Measurements from ENCODE around the gene ST3GAL6.

ST3GAL6 gene

DNA sequence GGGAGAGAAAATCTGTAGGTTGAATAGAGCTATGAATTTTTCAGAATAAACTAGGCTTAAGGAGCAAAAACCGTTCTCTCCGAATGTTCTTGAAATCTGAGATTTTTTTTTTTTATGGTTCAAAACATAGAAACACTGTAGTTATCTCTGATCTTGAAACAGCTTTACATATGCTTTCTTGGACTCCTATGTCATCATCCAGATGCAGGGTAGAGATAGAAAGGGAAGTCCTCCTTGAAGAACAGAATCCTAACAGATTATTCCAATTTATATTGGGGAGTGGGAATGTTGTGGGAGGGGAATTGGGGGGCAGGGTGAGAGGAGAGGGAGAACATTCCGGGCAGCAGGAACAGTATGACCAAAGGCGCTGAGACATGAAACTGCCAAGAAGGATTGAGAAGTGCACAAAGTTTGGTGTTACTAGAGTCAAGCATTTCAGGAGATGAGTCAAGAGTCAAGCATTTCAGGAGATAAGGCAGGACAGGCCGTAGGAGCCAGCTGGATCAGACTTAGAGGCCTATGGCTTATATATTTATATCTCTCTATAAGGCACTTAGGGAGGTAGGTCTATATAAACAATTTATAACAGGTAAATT, 21.9 kb upstream of the ST3GAL6 start:
- DNase-seq, result no peak

DNA sequence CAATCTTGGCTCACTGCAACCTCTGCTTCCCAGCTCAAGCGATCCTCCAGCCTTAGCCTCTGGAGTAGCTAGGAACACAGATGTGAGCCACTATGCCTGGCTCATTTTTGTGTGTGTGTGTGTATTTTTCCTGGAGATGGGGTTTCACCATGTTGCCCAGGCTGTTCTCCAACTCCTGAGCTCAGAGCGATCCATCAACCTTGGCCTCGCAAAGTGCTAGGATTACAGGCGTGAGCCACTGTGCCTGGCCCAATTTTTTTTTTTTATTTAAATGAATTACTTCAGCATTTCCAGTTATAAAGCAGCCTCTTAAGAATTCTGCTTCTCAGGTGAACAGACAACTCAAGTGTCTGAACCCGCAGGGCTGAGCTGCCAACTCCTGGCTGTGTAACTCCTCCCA, 20.1 kb upstream of the ST3GAL6 start:
- DNase-seq, result no peak

DNA sequence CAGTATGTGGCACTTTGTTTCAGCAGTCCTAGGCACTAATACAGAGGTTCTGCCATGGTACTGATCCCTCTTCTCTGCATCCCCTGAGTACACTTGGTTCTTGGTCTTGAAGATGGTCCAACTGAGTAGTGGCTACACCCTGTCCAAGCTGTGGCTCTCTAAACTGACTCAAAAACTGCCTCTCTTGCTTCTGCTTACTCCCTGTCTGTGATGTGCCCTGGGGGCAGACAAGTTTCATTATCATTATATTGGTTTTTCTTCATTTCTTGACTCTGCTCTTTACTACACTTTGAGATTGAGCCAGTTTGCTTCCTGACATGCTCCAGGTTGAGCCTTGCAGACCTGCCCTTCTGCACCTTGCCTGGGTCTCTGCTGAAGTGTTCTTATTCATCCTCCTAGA, 18.9 kb upstream of the ST3GAL6 start:
- no peak for DNase-seq

DNA sequence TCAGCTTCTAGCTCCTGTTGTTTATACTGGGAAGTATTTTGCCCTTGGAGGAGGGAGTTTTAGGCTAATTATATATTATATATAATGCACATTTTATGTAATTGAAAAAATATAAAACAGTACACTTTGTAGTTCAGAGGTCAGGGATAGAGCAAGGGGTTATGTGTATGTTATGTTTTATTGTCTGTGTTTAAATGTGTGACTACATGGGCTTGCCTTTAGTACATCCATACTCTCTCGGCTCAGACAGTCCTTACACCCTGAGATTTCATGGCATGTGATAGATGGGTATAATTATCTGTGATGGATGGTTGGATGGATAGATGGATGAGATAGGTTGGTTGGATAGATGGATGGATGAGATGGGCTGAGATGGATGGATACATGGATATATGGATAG, 17.4 kb upstream of the ST3GAL6 start:
- no peak for DNase-seq

DNA sequence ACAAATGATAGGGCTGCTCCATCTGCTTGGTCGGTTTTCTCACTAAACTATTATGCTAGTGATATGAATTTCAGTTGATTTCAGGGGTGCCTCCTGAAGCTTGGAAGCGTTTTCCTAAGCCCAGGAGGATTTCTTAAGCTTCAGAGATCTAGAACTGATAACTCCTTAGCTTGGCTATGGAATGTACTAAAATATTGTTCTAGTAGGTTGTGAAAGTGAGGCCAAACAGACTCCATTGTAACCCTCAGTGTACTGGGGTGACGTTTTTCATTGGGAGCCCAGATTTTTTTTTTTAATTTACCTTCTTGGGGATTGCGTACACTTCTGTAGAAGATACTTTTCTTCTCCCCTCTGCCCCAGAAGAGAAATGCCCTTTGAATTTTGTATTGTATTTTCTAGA, 17.0 kb upstream of the ST3GAL6 start:
- DNase-seq, result no peak

DNA sequence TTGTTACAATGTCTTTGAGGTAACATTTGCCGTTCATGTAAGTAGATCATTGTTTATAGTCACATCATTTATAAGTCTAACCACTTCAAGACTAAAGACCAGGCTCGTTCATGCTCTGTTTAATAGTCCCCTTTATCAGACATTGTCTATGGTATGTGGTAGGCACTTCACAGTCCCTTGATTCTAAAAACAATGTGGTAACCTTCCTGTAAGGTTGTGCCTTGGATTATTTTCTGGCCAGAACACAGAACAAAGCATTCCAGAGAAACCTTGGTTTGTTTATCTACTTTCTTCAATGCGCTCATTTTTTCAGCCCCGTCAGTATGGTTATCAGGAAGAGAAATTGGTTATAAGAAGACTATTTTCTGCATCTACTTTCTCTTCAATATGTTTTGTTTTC, 16.3 kb upstream of the ST3GAL6 start:
- no peak for DNase-seq

DNA sequence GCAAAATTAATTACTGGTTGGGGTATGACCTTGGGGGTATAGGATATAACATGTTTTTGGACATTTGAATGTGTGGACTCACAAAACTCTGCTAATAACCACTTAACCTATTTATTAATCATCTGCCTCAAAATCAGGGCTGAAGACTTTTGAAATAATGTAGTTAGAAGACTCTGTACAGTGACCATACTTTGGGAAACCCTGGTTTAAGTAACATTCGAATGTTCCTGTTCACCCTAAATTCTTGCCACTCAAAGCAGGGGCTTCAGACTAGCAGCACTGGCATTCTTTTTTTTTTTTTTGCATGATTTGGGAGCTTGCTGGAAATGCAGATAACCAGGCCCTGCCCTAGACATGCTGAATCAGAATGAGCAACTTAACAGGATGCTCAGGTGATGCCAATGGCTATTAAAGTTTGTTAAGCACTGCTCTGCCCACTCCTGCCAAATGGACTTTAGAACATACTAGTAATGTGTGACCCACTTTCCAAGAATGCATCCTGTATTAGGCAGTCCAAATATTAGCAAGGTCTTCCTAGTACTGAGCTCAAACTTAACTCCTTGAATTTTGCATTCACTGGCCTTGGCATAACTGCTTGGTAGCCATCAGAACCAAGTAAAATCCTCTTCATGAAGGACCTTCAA, 12.7 kb upstream of the ST3GAL6 start:
- no peak for DNase-seq

DNA sequence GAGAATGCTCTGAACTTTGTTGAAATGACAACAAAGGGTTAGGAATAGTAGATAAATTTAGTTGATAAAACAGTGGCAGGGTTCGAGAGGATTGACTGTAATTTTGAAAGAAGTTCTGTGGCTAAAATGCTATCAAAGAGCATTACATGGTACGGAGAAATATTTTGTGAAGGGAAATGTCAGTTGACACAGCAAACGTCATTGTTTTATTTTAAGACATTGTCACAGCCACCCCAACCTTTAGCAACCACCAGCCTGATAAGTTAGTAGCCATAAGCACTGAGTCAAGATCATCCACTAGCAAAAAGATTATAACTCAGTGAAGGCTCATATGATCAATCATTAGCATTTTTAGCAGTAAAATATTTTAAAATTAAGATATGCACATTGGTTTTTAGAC, 8.7 kb upstream of the ST3GAL6 start:
- DNase-seq, result no peak

DNA sequence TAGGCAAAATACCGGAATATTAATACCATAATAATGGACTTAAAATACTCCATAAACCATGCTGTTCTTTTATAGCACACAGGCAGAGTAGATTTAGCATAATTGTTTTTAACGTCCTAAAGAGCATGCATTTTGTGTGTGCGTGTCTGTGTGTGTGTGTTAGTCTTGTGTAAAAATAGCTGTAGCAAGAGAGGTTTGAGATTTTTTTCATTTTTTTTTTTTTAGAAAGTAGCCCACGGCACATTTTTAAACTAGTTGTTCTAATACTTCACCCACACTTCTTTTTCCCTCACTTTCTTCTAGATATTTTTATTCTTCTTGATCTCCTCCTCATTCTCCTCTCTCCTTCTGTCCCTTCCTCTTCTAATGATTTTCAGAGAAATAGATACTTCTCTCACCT, 7.5 kb upstream of the ST3GAL6 start:
- no peak for DNase-seq

DNA sequence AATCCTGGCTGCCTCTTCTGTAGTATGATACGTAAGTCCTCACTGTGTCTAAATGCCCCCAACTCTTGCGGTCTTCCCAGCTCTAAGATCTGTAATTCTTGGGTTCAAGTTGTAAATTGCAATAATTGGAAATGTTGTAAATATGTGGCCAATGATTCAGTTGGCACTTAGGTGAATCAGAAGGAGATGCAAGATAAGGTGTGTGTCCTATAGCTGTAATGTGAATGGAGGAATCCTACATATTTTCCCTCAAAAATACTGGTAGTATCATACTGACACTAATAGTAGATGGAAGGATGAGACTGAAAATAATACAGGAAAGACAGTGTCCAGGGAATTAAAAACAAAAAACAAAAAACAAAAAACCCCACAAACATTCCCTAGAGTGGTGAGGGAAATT, 3.5 kb upstream of the ST3GAL6 start:
- no peak for DNase-seq

DNA sequence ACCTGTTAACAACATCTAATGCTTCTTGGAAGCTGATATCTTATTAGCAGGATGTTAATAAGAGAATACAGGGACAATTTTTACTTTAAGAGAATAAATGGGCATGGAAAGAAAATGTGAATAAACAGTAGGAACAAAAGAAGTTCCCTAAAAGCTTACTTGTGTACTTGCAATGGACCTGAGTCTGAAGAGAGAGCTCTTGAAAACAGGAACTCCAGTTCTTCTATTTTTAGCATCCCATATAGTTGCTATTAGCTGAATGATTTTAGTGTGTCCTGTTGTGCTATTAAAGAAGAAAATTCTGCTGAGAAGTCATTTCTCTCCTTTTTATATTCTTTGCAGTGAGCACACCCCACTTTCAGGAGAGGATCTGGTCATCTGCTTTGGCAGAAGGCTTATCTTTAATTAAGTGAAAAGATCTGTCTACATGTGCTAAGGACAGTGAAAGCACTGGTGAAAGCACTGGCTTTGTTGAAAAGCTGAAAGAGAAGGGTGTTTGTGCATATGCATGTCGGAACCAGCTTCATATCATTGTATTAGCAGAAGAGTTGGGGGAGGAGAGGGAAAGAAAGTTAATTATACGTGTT, 1.4 kb upstream of the ST3GAL6 start:
- no peak for DNase-seq

DNA sequence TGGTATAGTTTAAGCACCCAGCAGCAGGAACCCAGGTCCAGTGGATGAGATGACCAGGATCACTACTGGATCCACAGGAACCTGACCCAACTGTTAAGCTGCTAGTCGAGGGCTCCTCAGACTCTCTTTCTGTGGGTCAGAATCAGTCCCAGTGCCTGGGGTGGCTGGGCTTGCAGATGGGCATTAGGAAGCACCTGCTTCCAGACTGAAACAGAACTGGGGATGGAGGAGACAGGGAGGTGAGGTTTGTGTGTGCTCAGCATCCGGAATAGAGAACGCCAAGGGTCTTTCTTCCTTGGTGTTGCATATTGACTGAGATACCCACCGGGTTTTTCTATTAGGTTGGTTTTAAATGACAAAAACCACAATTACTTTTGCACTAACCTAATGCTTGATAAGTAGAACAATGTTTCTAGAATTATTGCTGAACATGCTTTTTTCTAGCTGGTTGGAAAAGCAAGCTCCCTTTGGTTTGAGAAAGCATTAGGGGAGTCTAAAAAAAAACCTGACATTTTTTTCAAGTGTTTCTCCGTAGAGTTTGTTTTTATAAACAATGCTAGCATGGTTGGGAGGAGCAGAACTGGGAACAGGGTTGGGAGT, 779 bp downstream of the ST3GAL6 start:
- DNase-seq, result no peak

DNA sequence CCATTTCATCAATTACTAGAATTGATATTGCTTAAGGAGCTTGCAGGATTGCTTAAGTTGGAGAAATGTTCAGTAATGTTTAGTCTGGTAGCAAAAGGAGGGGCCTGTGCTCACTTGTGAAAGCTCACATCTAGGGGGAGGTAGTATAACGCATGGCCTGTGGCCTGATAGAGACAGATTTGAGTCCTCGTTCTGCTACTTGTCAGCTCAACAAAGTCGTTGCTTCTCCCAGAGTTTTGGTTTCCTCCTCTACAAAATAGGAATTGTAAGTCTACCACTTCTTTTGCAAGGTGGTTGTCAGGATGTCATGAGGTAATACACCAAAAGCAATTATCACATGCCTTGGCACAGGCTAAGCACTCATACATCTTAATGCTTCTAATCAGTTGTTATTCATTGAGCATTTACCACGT, 1.3 kb downstream of the ST3GAL6 start:
- DNase-seq, result no peak

DNA sequence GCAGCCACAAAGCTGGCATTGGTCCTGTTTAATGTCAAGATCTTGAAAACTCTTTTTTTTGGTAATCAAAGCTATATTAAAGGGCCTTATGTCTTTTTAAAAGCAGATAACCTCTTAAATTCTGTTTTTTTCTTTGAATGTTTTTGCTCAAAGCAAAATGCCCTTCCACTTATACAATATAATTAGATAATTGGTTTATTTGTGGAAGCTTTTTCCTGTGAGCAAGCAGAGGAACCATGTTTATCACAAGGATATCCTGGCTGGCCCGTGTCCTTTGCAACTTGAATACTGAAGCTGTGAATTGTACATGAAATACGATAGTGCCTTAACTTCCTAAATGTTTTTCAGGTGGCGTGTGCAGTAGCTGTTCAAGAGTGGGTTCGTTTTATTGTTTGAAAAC, 2.6 kb downstream of the ST3GAL6 start:
- DNase-seq, result no peak

DNA sequence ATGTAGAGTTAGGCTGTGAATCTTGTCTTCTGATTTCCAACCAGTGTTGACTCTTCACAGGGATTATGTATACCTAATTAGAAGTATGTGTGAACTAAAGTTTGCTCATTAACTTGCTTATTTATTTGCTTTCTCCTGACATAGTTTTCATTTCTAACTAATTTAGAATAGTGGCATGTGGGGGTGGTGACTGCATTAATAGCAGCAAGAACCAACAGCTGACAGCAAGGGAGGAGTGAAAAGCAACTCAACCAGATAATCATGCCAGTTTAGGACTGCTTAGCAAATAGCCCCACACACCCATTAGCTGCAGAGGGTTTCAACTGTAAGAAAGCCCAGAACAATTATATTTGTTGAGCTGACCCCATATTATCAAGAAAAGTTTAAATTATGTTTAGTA, 3.8 kb downstream of the ST3GAL6 start:
- no peak for DNase-seq

DNA sequence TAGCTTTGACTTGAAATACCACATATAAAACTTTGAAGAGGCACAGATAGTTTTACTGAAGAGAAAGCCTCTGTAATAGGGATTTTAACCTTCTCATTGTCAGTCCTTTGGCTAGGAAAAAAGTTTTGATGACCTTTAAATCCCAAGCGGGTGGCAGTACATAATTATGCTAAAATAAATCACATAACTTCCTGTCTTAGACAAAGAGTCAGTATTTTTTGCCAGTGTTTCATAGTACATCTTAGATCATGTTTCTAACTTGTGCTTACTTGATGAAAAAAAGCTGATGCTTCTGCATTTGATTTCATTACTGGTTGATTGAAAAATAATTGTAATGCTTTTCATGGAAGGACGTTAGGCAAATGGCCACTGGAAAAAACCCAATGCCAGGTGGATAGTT, 5.8 kb downstream of the ST3GAL6 start:
- DNase-seq, result no peak

DNA sequence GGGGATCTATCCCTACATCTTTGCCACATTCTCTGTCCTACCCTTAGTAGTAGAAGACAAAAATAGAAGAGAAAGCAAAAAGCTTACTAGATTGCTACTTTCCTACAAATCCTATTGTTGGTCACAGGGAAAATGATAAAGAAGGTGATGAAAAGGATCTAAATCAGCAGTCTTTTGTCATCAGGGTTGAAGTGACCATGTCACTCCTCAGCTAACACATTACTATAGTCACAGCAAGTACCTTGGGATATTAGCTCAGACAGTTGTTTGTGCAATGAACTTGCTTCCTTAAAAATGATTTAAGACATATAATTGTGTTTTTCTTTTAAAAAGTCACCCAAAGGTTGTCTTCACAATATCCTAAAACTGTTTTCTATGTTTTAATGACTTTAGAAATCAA, 6.3 kb downstream of the ST3GAL6 start:
- DNase-seq, result no peak

DNA sequence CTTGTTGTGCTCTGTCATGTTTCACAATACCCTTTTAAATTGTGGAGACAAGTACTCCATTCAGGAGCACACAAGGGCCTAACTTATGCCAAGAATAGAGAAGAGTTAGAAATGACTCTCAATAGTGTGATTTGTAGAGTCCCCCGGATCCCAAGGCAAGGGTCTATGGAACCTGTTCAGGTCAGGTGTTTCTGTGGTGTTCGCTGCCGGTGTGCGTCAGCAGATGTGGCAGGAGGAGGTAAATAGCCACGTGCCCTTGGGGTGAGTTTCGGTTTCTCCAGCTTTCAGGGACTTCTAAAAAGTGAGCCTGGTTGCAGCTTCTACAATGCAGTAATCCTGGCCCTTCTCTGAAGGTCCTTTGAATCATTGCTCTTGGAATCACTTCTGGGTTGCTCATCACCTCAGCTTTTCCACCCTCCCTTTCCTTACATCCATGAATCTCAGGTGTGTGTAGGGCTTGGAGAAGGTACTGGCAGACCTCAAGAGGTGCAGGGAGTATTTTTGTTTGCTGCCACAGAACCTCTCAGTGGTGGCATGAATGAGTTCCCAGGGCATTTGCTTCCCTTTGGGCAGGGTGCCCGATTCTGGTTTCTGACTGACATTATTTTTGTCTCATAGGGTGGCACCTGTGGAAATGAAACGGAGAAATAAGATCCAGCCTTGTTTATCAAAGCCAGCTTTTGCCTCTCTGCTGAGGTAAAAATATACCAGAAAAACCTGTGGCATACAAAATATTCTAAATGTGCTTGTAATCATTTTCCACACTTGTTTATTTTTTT, 7.3 kb downstream of the ST3GAL6 start:
- DNase-seq, result no peak

DNA sequence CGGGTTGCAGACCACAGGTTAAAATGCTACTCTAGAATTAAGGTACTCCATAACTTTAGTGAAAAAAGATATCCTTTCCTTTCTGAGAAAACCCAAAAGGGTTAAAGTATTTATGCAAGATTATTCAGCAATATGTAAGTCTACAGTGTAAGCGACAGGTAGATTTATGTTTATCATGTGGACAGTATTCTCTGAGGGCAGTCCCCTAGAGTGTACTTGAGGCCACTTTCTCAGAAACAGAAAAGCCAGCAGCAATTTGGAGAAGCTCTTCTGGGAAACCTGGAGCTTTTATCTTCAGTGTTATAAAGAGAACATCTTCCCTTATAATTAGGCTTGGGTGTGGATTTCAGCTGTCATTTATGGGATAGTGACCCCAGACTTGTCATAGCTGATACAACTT, 8.9 kb downstream of the ST3GAL6 start:
- DNase-seq, result no peak

DNA sequence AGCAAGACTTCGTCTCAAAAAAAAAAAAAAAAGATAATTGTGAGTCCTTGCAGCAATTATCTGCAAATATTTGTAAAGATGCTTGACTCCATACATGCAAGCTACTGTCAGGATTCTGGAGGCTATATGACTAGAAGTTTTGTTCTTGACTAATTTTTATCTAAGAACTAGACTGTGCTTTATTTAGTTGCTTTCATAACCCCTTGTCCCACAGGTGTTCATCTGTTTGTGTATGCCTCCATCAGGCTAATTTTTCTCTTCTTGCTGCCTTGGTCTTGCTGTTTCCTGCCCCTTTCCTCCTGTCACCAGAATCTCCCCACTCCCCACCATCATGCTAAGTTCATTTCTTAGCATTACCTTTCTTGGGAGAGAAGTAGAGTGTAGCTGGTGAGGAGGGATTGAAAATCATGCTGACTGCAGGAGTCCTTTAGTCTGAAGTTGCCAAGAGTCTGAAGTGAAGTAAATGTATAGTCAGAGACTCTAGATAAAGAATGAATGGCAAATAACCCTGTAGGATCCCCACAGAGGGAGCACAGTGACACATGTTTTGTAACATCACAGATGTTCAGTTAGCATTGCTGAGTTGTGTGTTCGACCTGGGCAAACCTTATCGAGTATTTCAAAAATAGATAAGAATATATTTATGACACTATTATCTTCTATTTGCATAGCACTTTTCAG, 12.5 kb downstream of the ST3GAL6 start:
- no peak for DNase-seq

DNA sequence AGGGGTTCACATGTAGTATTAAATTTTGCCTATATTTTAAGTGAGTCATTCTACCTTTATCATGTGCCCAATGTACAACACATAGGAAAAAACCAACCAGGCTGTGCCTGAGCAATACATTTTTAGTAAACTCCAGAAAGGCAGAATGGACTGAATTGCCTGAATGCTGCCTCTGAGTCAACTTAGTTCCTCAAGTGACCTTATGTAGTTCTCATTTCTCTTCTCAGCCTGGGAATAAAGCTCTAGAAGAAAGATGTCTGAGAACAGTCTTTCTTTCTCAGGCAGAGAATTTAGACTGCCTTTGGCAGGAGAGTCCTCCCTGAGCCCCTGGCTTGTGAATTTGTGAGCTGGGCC, 13.0 kb downstream of the ST3GAL6 start:
- no peak for DNase-seq

DNA sequence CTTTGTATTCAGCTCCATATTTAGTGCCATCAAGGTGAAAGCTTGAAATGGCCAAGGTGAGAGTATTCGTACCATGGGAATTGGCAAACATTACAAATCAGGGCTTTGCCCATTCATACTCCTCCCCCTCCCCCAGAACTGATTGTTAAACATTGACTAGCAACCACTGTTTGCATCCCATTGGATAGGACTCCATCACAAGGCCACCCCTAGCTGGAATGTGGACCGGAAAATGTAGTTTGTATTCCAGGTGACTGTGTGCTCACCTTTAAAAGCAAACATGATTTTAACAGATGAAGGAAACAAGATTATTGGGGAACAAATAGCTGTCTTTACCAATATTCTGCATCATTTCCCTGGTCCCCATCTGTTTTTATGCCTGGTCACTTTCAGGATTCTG, 14.1 kb downstream of the ST3GAL6 start:
- DNase-seq, result no peak

DNA sequence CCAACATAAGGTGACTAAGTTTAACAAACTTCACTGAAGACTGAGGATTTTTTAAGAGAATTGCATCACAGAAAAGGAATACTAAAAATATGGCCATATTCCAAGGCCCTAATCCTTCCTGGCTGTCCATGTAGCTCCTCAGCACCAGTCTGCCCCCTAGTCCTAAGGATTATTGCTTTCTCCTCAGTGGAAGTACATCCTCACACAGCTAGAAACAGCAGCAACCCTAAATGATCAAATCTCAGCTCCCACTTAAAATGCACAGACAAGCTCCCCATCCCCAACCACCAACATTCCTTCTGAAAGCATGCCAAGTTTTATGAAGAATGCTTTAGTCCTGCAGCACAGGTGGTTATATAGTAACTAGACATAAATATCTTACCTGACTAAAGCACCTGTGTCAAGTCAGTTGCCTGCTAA, 14.7 kb downstream of the ST3GAL6 start:
- no peak for DNase-seq
